GM19043 (cell line): Measurements from ENCODE around the gene SWSAP1.
"Not testable (repeated sequence)": the region's sequence is repeated elsewhere in the genome, so short reads cannot be mapped to it uniquely, and the experiment has no call there.

ENCODE experiments used
- ATAC-seq: cut with Tn5 transposase; IDR thresholded peaks from one replicate; pipeline ENCODE4 v1.9.1; 2021; ENCODE audit warnings: low read depth; ENCODE audit not compliant: unreplicated experiment

The SWSAP1 gene

GRCh38 chr19:11374433-11375142, at the start of gene SWSAP1:
TSS of gene SWSAP1 (plus strand) at chr19:11374666. CDS start at chr19:11374681, 15 bp downstream.
- peak; percentile 87 for ATAC-seq

- no peak for ATAC-seq
These were observed 49.6 kb upstream of the SWSAP1 start for GRCh38 chr19:11324748-11325389.

- no peak for ATAC-seq
These were observed 48.9 kb upstream of the SWSAP1 start for GRCh38 chr19:11325544-11325943.

GRCh38 chr19:11330127-11330526, 44.3 kb upstream of the SWSAP1 start:
- ATAC-seq: no peak

- no peak for ATAC-seq
These were observed 43.0 kb upstream of the SWSAP1 start for GRCh38 chr19:11331502-11331901.

GRCh38 chr19:11332822-11333221, 41.6 kb upstream of the SWSAP1 start:
- ATAC-seq: no peak

- not testable (repeated sequence) for ATAC-seq
These were observed 40.6 kb upstream of the SWSAP1 start for GRCh38 chr19:11333838-11334237.

- no peak for ATAC-seq
These were observed 38.9 kb upstream of the SWSAP1 start for GRCh38 chr19:11335449-11336146.

- ATAC-seq: no peak
These were observed 37.4 kb upstream of the SWSAP1 start for GRCh38 chr19:11337080-11337479.

- no peak for ATAC-seq
These were observed 36.3 kb upstream of the SWSAP1 start for GRCh38 chr19:11338121-11338520.

GRCh38 chr19:11338569-11339253, 35.8 kb upstream of the SWSAP1 start:
- ATAC-seq: no peak

- ATAC-seq: peak; percentile 89
These were observed 35.0 kb upstream of the SWSAP1 start, which contains the start of gene RAB3D for GRCh38 chr19:11339254-11340098. TSS of gene RAB3D (minus strand) at chr19:11339657. CDS start at chr19:11337399, 2,258 bp downstream.

- not testable (repeated sequence) for ATAC-seq
These were observed 34.4 kb upstream of the SWSAP1 start for GRCh38 chr19:11340099-11340467.

GRCh38 chr19:11342429-11342828, 32.0 kb upstream of the SWSAP1 start:
- no peak for ATAC-seq

- no peak for ATAC-seq
These were observed 29.2 kb upstream of the SWSAP1 start for GRCh38 chr19:11345122-11345803.

GRCh38 chr19:11346104-11346940, 28.1 kb upstream of the SWSAP1 start, which contains the start of the genes CCDC159 and TMEM205:
TSS of gene CCDC159 (plus strand) at chr19:11346519. CDS start at chr19:11346607, 88 bp downstream.
TSS of gene TMEM205 (minus strand) at chr19:11346268. CDS start at chr19:11345619, 649 bp downstream.
- ATAC-seq: peak; percentile 77

- ATAC-seq: no peak
These were observed 26.9 kb upstream of the SWSAP1 start for GRCh38 chr19:11347546-11348039.

- no peak for ATAC-seq
These were observed 25.3 kb upstream of the SWSAP1 start for GRCh38 chr19:11349171-11349570.
